PC-3 (cell line): ENCODE data around the gene DMAC2. TPM values are rescaled to one million over a fixed set of nuclear protein-coding genes. Genes with fewer than 3 reads are reported as not detected.
A peak's percentile ranks its signal among the peaks of the same experiment; 100 is the strongest.
"Not testable (repeated sequence)": the region's sequence is repeated elsewhere in the genome, so short reads cannot be mapped to it uniquely, and the experiment has no call there.

ENCODE experiments used
- ATAC-seq: fragments of 200-7000 bp; cut with Tn5 transposase; 2 replicates; pipeline ENCODE4 v1.9.1; 2020; ENCODE audit warnings: mild to moderate bottlenecking, moderate library complexity
- BruUV-seq: library from RNA; stranded (reverse); fragments of 400-500 nt; replicated peaks from 2 replicates; lab custom pipeline; 2021; lab: Mats Ljungman, UMichigan
- CTCF ChIA-PET: fragments of 300-600 bp; sonication (Branson Sonifier 250); formaldehyde crosslinking; loops from one replicate; lab custom pipeline; 2022; ENCODE audit warnings: antibody characterized with exemption; lab: Charles Lee
- POLR2A ChIA-PET: fragments of 300-600 bp; sonication (Branson Sonifier 250); formaldehyde crosslinking; loops from one replicate; lab custom pipeline; 2022; ENCODE audit warnings: antibody characterized with exemption; ENCODE audit not compliant: unreplicated experiment; lab: Charles Lee
- DNase-seq: peaks from one replicate; pipeline ENCODE4 v3.0.0-alpha.2; 2015
- H2AFZ ChIP-seq: fragments of 300-600 bp; sonication (generic); 2 replicates; pipeline ENCODE4 v1.6.0; 2016; ENCODE audit warnings: antibody characterized with exemption, low read length
- H3F3A ChIP-seq: fragments of 300-600 bp; sonication (generic); one replicate; pipeline ENCODE4 v1.6.0; 2017; ENCODE audit warnings: antibody characterized with exemption, low read length, control low read depth, mild to moderate bottlenecking; ENCODE audit not compliant: unreplicated experiment
- H3K27ac ChIP-seq: fragments of 300-600 bp; sonication (generic); 2 replicates; pipeline ENCODE4 v1.5.1; 2016; ENCODE audit warnings: mild to moderate bottlenecking, low read length
- H3K27me3 ChIP-seq: fragments of 300-600 bp; sonication (generic); 2 replicates; pipeline ENCODE4 v1.6.1; 2016; ENCODE audit warnings: low read length, mixed read lengths
- H3K36me3 ChIP-seq: fragments of 300-600 bp; sonication (generic); 2 replicates; pipeline ENCODE4 v1.6.1; 2016; ENCODE audit warnings: low read depth, mixed run types, low read length, mixed read lengths
- H3K4me1 ChIP-seq: fragments of 300-600 bp; sonication (generic); 2 replicates; pipeline ENCODE4 v1.5.1; 2016; ENCODE audit warnings: low read length; ENCODE audit not compliant: insufficient read depth
- H3K4me2 ChIP-seq: fragments of 300-600 bp; sonication (generic); 2 replicates; pipeline ENCODE4 v1.6.0; 2016; ENCODE audit warnings: low read length
- H3K4me3 ChIP-seq: fragments of 300-600 bp; sonication (generic); 2 replicates; pipeline ENCODE4 v1.5.1; 2016; ENCODE audit warnings: mild to moderate bottlenecking, low read length, mixed read lengths
- H3K79me2 ChIP-seq: fragments of 300-600 bp; sonication (generic); 2 replicates; pipeline ENCODE4 v1.6.1; 2017; ENCODE audit warnings: low read length, mixed read lengths
- H3K9ac ChIP-seq: fragments of 300-600 bp; sonication (generic); 2 replicates; pipeline ENCODE4 v1.6.0; 2016; ENCODE audit warnings: mild to moderate bottlenecking, low read length
- H3K9me2 ChIP-seq: fragments of 300-600 bp; sonication (generic); replicated peaks from 2 replicates; pipeline ENCODE4 v1.6.1; 2016; ENCODE audit warnings: mixed run types, low read length, mixed read lengths
- H3K9me3 ChIP-seq: fragments of 300-600 bp; sonication (generic); 2 replicates; pipeline ENCODE4 v1.6.1; 2016; ENCODE audit warnings: low read length, mixed read lengths
- H4K20me1 ChIP-seq: fragments of 300-600 bp; sonication (generic); 2 replicates; pipeline ENCODE4 v1.6.1; 2016; ENCODE audit warnings: low read length, mixed read lengths
- CTCF ChIP-seq: fragments of 300-600 bp; sonication (generic); conservative IDR thresholded peaks from 2 replicates; pipeline ENCODE4 v1.5.1; 2017; ENCODE audit warnings: antibody characterized with exemption, low read depth, mild to moderate bottlenecking, low read length
- EZH2 ChIP-seq: fragments of 300-600 bp; sonication (generic); IDR thresholded peaks from one replicate; pipeline ENCODE4 v1.6.1; 2017; ENCODE audit warnings: antibody characterized with exemption, mild to moderate bottlenecking, low read length; ENCODE audit not compliant: unreplicated experiment
- EZH2phosphoT487 ChIP-seq: fragments of 300-600 bp; sonication (generic); IDR thresholded peaks from 2 replicates; pipeline ENCODE4 v1.6.1; 2018; ENCODE audit warnings: mild to moderate bottlenecking, antibody characterized with exemption, low read length, borderline replicate concordance
- intact Hi-C: fragments of 100-400 bp; cut with micrococcal nuclease; formaldehyde crosslinking; loops from 2 replicates; pipeline ENCODE4 v1.9.0; 2023
- total RNA-seq: library from RNA; depleted of rRNA; stranded (reverse); fragments of >200 nt; gene quantifications from 2 replicates; pipeline ENCODE4 v1.2.3, GENCODE V29; 2014

The DMAC2 gene
- total RNA-seq, 1 experiment from 2014 or later: 36.8 TPM

- BruUV-seq: no TSS peak
Observed at GRCh38 chr19:41410336-41411054, 29.2 kb downstream of the DMAC2 start.

DNA sequence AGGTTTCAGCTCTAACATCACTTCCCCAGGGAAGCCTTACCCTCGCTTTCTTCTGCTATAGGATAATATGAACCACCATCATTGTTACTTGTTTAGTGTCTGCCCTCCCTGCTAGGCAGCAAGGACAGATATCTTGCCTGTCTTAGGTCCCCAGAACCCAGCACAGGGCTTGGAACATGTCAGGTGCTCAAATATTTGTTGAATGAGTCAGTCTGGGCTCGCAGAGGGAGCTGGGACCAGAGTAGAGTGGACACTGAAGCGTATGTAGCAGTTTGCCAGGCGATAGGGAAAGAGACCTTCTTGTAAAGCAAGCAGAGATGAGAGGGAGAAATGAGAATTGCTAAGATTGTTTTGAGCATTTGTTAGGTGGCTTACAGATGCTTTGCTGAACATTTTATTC, 30.4 kb downstream of the DMAC2 start:
- peak overlapping the region; percentile 49 for H3K4me2 ChIP-seq
- DNase-seq (peak; percentile 83), ATAC-seq (peak; percentile 100)
- H3K9ac ChIP-seq: no peak overlapping the region
- no peaks in the 10 kb centered on the region for H4K20me1 ChIP-seq
- no peak overlapping the region for H3K4me3 ChIP-seq
- no peaks in the 10 kb centered on the region for H3K36me3 ChIP-seq
- no peaks in the 10 kb centered on the region for H3K9me2 ChIP-seq
- TF ChIP-seq CTCF (no peak), EZH2 (no peak), EZH2phosphoT487 (no peak)
- H3K27ac ChIP-seq: 0 out of 2 replicates have a peak overlapping the region, but pooled peaks have one; percentile 14
- H3K4me1 ChIP-seq: peaks cover 9% of the 10 kb centered on the region
- ChIA-PET POLR2A (no interaction called here), CTCF (interaction anchor here (1.0 kb wide), 1 partner anchor 56 kb away, joined by 5 read pairs; no protein-coding TSS in a partner anchor)
- H3K79me2 ChIP-seq: no peaks in the 10 kb centered on the region
- intact Hi-C loops: no loop called here
- no peak overlapping the region for H2AFZ ChIP-seq
- H3F3A ChIP-seq: no peaks in the 10 kb centered on the region
- no peaks in the 10 kb centered on the region for H3K27me3 ChIP-seq
- no peaks in the 10 kb centered on the region for H3K9me3 ChIP-seq
- no TSS peak for BruUV-seq

More at GRCh38 chr19:41410336-41411054, 29.2 kb downstream of the DMAC2 start:
- no peak for TF ChIP-seq EZH2phosphoT487
- TF ChIP-seq EZH2: no peak
- TF ChIP-seq CTCF: no peak
- Histone ChIP-seq H3K36me3 (no peaks in the 10 kb centered on the region), H3K9me2 (no peaks in the 10 kb centered on the region), H3K9me3 (no peaks in the 10 kb centered on the region), H3K4me3 (no peak overlapping the region), H3K27ac (no peak overlapping the region), H3K4me1 (peaks cover 9% of the 10 kb centered on the region), H3K27me3 (no peaks in the 10 kb centered on the region), H3F3A (no peaks in the 10 kb centered on the region), H2AFZ (no peak overlapping the region), H3K79me2 (no peaks in the 10 kb centered on the region), H3K9ac (no peak overlapping the region), H4K20me1 (no peaks in the 10 kb centered on the region), H3K4me2 (no peak overlapping the region)
- ChIA-PET POLR2A (no interaction called here), CTCF (no interaction called here)
- DNase-seq: no peak
- intact Hi-C loops: no loop called here
- ATAC-seq: no peak

DNA sequence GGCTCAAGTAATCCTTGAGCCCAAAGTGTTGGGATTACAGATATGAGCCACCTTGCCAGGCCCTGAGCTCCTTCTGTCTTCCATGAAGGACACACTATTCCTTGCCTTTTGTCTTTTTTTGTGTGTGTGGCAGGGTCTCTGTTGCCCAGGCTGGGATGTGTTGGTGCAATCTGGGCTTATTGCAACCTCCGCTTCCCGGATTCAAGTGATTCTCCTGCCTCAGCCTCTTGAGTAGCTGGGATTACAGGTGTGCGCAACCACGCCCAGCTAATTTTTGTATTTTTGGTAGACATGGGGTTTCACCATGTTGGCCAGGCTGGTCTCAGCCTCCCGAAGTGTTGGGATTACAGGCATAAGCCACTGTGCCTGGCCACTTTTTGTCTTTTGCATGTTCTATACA, 30.9 kb downstream of the DMAC2 start:
- H3K9me3 ChIP-seq, BruUV-seq, DNase-seq, H3K4me3 ChIP-seq, H3F3A ChIP-seq, H3K9ac ChIP-seq, H4K20me1 ChIP-seq, H3K79me2 ChIP-seq, H3K27ac ChIP-seq, H3K36me3 ChIP-seq, H3K9me2 ChIP-seq, H2AFZ ChIP-seq, H3K4me1 ChIP-seq, ATAC-seq, H3K27me3 ChIP-seq, POLR2A ChIA-PET, intact Hi-C loops: not testable (repeated sequence)
- CTCF ChIA-PET: interaction anchor here (1.0 kb wide), 1 partner anchor 56 kb away, joined by 5 read pairs; no protein-coding TSS in a partner anchor
- peak overlapping the region; percentile 49 for H3K4me2 ChIP-seq
